Measurements from ENCODE around the gene HLA-DPB1. TPM values are rescaled to one million over a fixed set of nuclear protein-coding genes. Genes with fewer than 3 reads are reported as not detected.

HLA-DPB1 gene
- polyA plus RNA-seq, 3 donors, result 569 to 682 (median 676) TPM

- DNase-seq, result peak; percentile 37 to 78 (median 64)
- TF ChIP-seq CTCF (IDR thresholded peaks at IDR 0.05), result peak; percentile 93
- Histone ChIP-seq H3K27me3 (ENCODE audit: control insufficient read depth in 2 of 2, insufficient read depth in 2 of 2, low read length in 2 of 2) (peaks cover 17 to 21% of the 10 kb centered on the region in 2 donors), H3K4me1 (ENCODE audit: control insufficient read depth in 1 of 2, insufficient read depth in 2 of 2, low read length in 2 of 2) (peaks cover 32 to 37% of the 10 kb centered on the region in 2 donors), H3K9ac (ENCODE audit: insufficient read depth, low read length, poor library complexity, severe bottlenecking) (no peak overlapping the region), H3K36me3 (replicated peaks in 1 of 2; ENCODE audit: control insufficient read depth in 1 of 2, insufficient read depth in 2 of 2, low read length in 2 of 2) (no peaks in the 10 kb centered on the region), H3K79me2 (ENCODE audit: insufficient read depth, low read length) (no peaks in the 10 kb centered on the region), H3K9me3 (replicated peaks in 1 of 2; ENCODE audit: control insufficient read depth in 1 of 2, insufficient read depth in 1 of 2, low read length in 2 of 2) (peaks cover 8 to 9% of the 10 kb centered on the region in 2 donors), H4K20me1 (ENCODE audit: insufficient read depth, low read length) (no peaks in the 10 kb centered on the region), H3K27ac (ENCODE audit: low read depth in 1 of 2, low read length in 2 of 2) (no peak overlapping the region), H3K4me3 (replicated peaks in 1 of 3; ENCODE audit: low read depth in 2 of 3, low read length in 3 of 3) (no peak overlapping the region), H2AFZ (ENCODE audit: insufficient read depth, low read depth, low read length, poor library complexity, severe bottlenecking) (no peak overlapping the region), H3K4me2 (replicated peaks; ENCODE audit: extremely low read depth, low read length, poor library complexity, severe bottlenecking) (no peak overlapping the region)
- Mint-ChIP-seq H3K4me1 (peaks cover 40% of the 10 kb centered on the region), H3K36me3 (peaks cover 5 to 10% of the 10 kb centered on the region in 2 donors), H3K27me3 (ENCODE audit: low read depth in 3 of 3) (peaks cover 25 to 35% (median 29%) of the 10 kb centered on the region in 3 donors), H3K4me3 (no peak overlapping the region), H3K27ac (no peak overlapping the region), H3K9me3 (peaks cover 7 to 19% (median 12%) of the 10 kb centered on the region in 7 donors)
- no CpG with 5 or more reads among the region's 3 CpGs for WGBS (ENCODE audit: insufficient coverage)
- intact Hi-C loops (cut with micrococcal nuclease), result loop anchor here in 1 of 2 donors (5.0 kb wide), 1 partner anchor 129 kb away; no protein-coding TSS in a partner anchor
Observed at GRCh38 chr6:33118525-33119123, 42.8 kb downstream of the HLA-DPB1 start.

- peaks cover 17 to 21% of the 10 kb centered on the region in 2 donors for H3K27me3 ChIP-seq (ENCODE audit: control insufficient read depth in 2 of 2, insufficient read depth in 2 of 2, low read length in 2 of 2)
- Mint-ChIP-seq H3K9me3 (peaks cover 16 to 33% (median 18%) of the 10 kb centered on the region in 7 donors), H3K4me3 (no peak overlapping the region), H3K27me3 (ENCODE audit: low read depth in 3 of 3) (peaks cover 26 to 37% (median 28%) of the 10 kb centered on the region in 3 donors), H3K36me3 (peaks cover 5 to 12% of the 10 kb centered on the region in 2 donors), H3K4me1 (peaks cover 26% of the 10 kb centered on the region), H3K27ac (no peak overlapping the region)
- H4K20me1 ChIP-seq (ENCODE audit: insufficient read depth, low read length), result no peaks in the 10 kb centered on the region
- no peak overlapping the region for H3K4me3 ChIP-seq (replicated peaks in 1 of 3; ENCODE audit: low read depth in 2 of 3, low read length in 3 of 3)
- no peak overlapping the region for H2AFZ ChIP-seq (ENCODE audit: insufficient read depth, low read depth, low read length, poor library complexity, severe bottlenecking)
- no peak for DNase-seq
- no peaks in the 10 kb centered on the region for H3K36me3 ChIP-seq (replicated peaks in 1 of 2; ENCODE audit: control insufficient read depth in 1 of 2, insufficient read depth in 2 of 2, low read length in 2 of 2)
- no peaks in the 10 kb centered on the region for H3K79me2 ChIP-seq (ENCODE audit: insufficient read depth, low read length)
- no peak overlapping the region for H3K9ac ChIP-seq (ENCODE audit: insufficient read depth, low read length, poor library complexity, severe bottlenecking)
- intact Hi-C loops (cut with micrococcal nuclease), result loop anchor here in 1 of 2 donors (5.0 kb wide), 2 partner anchors 37 to 127 kb away; no protein-coding TSS in a partner anchor
- H3K9me3 ChIP-seq (replicated peaks in 1 of 2; ENCODE audit: control insufficient read depth in 1 of 2, insufficient read depth in 1 of 2, low read length in 2 of 2), result peaks cover 17 to 18% of the 10 kb centered on the region in 2 donors
- WGBS (ENCODE audit: insufficient coverage), result no CpG with 5 or more reads among the region's 3 CpGs
- H3K4me2 ChIP-seq (replicated peaks; ENCODE audit: extremely low read depth, low read length, poor library complexity, severe bottlenecking), result no peak overlapping the region
- H3K27ac ChIP-seq (ENCODE audit: low read depth in 1 of 2, low read length in 2 of 2), result no peak overlapping the region
- TF ChIP-seq CTCF (IDR thresholded peaks at IDR 0.05), result no peak
- peaks cover 19 to 24% of the 10 kb centered on the region in 2 donors for H3K4me1 ChIP-seq (ENCODE audit: control insufficient read depth in 1 of 2, insufficient read depth in 2 of 2, low read length in 2 of 2)
Observed at GRCh38 chr6:33120001-33120400, 44.2 kb downstream of the HLA-DPB1 start.
